Transverse colon (tissue), 4 donors: ENCODE measurements around the gene SLFN13. TPM values are rescaled to one million over a fixed set of nuclear protein-coding genes. Genes with fewer than 3 reads are reported as not detected.
"Not testable (repeated sequence)": the region's sequence is repeated elsewhere in the genome, so short reads cannot be mapped to it uniquely, and the experiment has no call there.

Experiments used
- DNase-seq: peaks from one replicate; pipeline ENCODE4 v3.0.0-alpha.2; 2019
- H3K27ac ChIP-seq, 4 donors: fragments of 200-600 bp; sonication (generic); 2 replicates each; pipeline ENCODE4 v1.5.1; 2016 to 2018; ENCODE audit warnings: inconsistent platforms in 4 of 4
- H3K27me3 ChIP-seq: fragments of 200-600 bp; sonication (generic); 2 replicates; pipeline ENCODE4 v1.5.1; 2017; ENCODE audit warnings: inconsistent platforms
- H3K36me3 ChIP-seq, 4 donors: fragments of 200-600 bp; sonication (generic); 2 replicates each; pipeline ENCODE4 v1.5.1; 2017 to 2019; ENCODE audit warnings: inconsistent platforms in 4 of 4
- H3K4me1 ChIP-seq, 4 donors: fragments of 200-600 bp; sonication (generic); 2 replicates each; pipeline ENCODE4 v1.5.1; 2017 to 2020; ENCODE audit warnings: inconsistent platforms in 4 of 4
- H3K4me3 ChIP-seq, 4 donors: fragments of 200-600 bp; sonication (generic); 1 replicate in 1 of 4; 2 replicates in 3 of 4; pipeline versions ENCODE4 v1.5.1 to v1.6.1; 2017 to 2019; ENCODE audit warnings: inconsistent platforms in 4 of 4
- H3K9me3 ChIP-seq, 2 donors: fragments of 200-600 bp; sonication (generic); 2 replicates each; pipeline ENCODE4 v1.5.1; 2017 to 2019; ENCODE audit warnings: inconsistent platforms in 2 of 2
- EP300 ChIP-seq: sonication (generic); formaldehyde crosslinking; IDR thresholded peaks from one replicate; pipeline ENCODE4 v1.6.1; 2017; ENCODE audit warnings: antibody characterized with exemption, low read depth
- POLR2A ChIP-seq: fragments of 450-650 bp; IDR thresholded peaks from one replicate; pipeline ENCODE4 v1.6.1; 2016; ENCODE audit warnings: antibody characterized with exemption, mild to moderate bottlenecking, moderate library complexity
- POLR2AphosphoS5 ChIP-seq, 3 donors: sonication (generic); formaldehyde crosslinking; IDR thresholded peaks; one replicate each; pipeline ENCODE4 v1.6.1; 2016; ENCODE audit warnings: antibody characterized with exemption in 3 of 3
- WGBS, 2 donors: methylation state at CpG; one replicate each; pipeline ENCODE4 v1.1.5; 2018; ENCODE audit warnings: low coverage in 1 of 2; 5-methylcytosine and 5-hydroxymethylcytosine counted together
- in situ Hi-C, 4 donors: fragments of 200-750 bp; cut with MboI; loops; one replicate each; pipeline versions ENCODE4 v1.15.0 to v1.15.1; 2017; ENCODE audit warnings: low sequenced_read_pairs in 3 of 4, low pct_ligation_motif_present in 1 of 4, low pct_unique_long_range_greater_than_20kb in 1 of 4
- intact Hi-C: fragments of 100-400 bp; cut with DNase I; formaldehyde crosslinking; loops from one replicate; pipeline ENCODE4 v1.15.1; 2023; ENCODE audit warnings: low total_unique reads
- total RNA-seq, 4 donors: library from RNA; depleted of rRNA; stranded (reverse); fragments of >200 nt; gene quantifications; one replicate each; pipeline ENCODE4 v1.1.0, GENCODE V29; 2016
- TF ChIP-seq, protein P1 (sequence below), 5 experiments: fragments of 200-600 bp in 3 of 5; fragments of 450-650 bp in 2 of 5; sonication (generic) in 3 of 5; IDR thresholded peaks; 1 replicate in 2 of 5; 2 replicates in 3 of 5; pipeline ENCODE4 v1.5.1; 2016 to 2017; ENCODE audit warnings: antibody characterized with exemption in 5 of 5, inconsistent platforms in 3 of 5, mild to moderate bottlenecking in 2 of 5, moderate library complexity in 1 of 5

Gene SLFN13
- total RNA-seq, 4 donors from 2014 or later, result 2.8 to 28.8 (median 8.5) TPM

DNA sequence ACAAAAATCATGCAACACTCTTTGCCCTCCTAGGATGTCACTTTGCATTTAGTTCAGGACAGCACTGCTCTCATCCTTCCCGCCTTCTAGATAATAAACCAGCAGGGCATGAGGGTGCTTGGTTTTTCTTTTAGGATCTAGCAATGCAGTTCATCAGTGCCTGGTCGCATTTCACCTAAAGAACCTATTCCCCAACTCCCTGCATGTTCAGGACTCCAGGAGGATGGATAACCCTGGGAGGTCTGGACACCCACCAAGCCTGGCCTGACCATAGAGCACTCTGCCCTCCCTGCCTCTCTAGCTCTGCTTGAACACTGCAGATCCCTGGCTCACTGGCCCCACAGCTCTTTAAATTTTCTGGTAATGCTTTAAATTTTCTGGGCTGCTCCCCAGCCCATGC, 18.9 kb downstream of the SLFN13 start:
- Histone ChIP-seq H3K9me3 (no peaks in the 10 kb centered on the region), H3K36me3 (no peaks in the 10 kb centered on the region), H3K4me1 (peaks cover 0 to 19% (median 11%) of the 10 kb centered on the region in 4 donors), H3K27ac (no peak overlapping the region), H3K27me3 (no peaks in the 10 kb centered on the region), H3K4me3 (no peak overlapping the region)
- intact Hi-C loops, result no loop called here
- TF ChIP-seq EP300, result no peak
- TF ChIP-seq, protein P1, sequence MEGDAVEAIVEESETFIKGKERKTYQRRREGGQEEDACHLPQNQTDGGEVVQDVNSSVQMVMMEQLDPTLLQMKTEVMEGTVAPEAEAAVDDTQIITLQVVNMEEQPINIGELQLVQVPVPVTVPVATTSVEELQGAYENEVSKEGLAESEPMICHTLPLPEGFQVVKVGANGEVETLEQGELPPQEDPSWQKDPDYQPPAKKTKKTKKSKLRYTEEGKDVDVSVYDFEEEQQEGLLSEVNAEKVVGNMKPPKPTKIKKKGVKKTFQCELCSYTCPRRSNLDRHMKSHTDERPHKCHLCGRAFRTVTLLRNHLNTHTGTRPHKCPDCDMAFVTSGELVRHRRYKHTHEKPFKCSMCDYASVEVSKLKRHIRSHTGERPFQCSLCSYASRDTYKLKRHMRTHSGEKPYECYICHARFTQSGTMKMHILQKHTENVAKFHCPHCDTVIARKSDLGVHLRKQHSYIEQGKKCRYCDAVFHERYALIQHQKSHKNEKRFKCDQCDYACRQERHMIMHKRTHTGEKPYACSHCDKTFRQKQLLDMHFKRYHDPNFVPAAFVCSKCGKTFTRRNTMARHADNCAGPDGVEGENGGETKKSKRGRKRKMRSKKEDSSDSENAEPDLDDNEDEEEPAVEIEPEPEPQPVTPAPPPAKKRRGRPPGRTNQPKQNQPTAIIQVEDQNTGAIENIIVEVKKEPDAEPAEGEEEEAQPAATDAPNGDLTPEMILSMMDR (IDR thresholded peaks at IDR 0.05), result no peak
- TF ChIP-seq POLR2A, result no peak
- TF ChIP-seq POLR2AphosphoS5 (IDR thresholded peaks at IDR 0.05), result no peak
- in situ Hi-C loops, result no loop called here
- WGBS, 2 donors, result 91% methylated on average over 2 of the region's 2 CpGs; no CpG with 5 or more reads in 1 of the 2 donors
- no peak for DNase-seq

DNA sequence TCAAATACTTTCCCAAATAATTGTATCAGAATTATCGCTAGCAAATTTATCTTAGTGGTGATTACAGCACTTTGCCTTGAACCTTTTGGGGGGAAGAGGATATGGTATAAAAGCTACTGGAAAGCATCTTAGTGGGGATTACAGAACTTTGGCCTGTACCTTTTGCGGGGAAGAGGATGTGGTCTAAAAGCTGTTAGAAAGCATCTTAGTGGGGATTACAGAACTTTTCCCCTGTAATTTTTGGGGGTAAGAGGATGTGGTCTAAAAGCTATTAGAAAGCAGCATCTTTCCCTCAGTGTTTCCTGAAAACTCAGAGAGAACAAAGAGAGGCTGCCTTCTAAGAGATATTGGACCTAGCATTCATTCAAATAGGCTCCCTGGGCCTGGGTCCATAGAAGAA, 20.3 kb downstream of the SLFN13 start:
- no peak for DNase-seq
- WGBS, 2 donors, result 78 to 93% methylated on average over 2 of the region's 2 CpGs
- Histone ChIP-seq H3K4me3 (no peak overlapping the region), H3K27me3 (no peaks in the 10 kb centered on the region), H3K27ac (no peak overlapping the region), H3K36me3 (no peaks in the 10 kb centered on the region), H3K4me1 (peaks cover 0 to 11% (median 8%) of the 10 kb centered on the region in 4 donors), H3K9me3 (no peaks in the 10 kb centered on the region)
- intact Hi-C loops, result no loop called here
- in situ Hi-C loops, result no loop called here
- TF ChIP-seq POLR2AphosphoS5 (IDR thresholded peaks at IDR 0.05) (no peak), EP300 (no peak), POLR2A (no peak)
- TF ChIP-seq, protein P1 (IDR thresholded peaks at IDR 0.05), result no peak

DNA sequence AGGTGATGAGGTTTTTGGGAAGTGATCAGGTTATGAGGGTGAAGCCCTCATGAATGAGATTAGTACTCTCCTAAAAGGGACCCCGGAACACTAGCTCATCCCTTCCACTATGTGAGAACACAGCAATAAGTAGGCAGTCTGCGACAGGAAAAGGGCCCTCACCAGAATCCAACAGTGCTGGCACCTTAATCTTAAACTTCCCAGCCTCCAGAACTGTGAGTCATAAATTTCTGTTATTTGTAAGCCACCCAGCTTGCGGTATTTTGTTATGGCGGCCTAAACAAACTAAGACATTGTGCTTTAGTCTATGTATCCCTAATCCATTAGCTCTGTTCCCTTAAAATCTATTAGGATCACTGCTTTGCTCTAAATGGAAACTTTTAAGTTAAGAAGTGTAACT, 24.8 kb downstream of the SLFN13 start:
- intact Hi-C loops (no loop called here), in situ Hi-C loops (no loop called here)
- TF ChIP-seq POLR2A (no peak), POLR2AphosphoS5 (IDR thresholded peaks at IDR 0.05) (no peak), EP300 (no peak)
- TF ChIP-seq, protein P1 (IDR thresholded peaks at IDR 0.05), result no peak
- Histone ChIP-seq H3K4me3 (no peak overlapping the region), H3K27ac (no peak overlapping the region), H3K36me3 (no peaks in the 10 kb centered on the region), H3K27me3 (no peaks in the 10 kb centered on the region), H3K4me1 (no peaks in the 10 kb centered on the region), H3K9me3 (no peaks in the 10 kb centered on the region)
- no peak for DNase-seq
- WGBS, 2 donors, result 85 to 90% methylated on average over 4 of the region's 4 CpGs

DNA sequence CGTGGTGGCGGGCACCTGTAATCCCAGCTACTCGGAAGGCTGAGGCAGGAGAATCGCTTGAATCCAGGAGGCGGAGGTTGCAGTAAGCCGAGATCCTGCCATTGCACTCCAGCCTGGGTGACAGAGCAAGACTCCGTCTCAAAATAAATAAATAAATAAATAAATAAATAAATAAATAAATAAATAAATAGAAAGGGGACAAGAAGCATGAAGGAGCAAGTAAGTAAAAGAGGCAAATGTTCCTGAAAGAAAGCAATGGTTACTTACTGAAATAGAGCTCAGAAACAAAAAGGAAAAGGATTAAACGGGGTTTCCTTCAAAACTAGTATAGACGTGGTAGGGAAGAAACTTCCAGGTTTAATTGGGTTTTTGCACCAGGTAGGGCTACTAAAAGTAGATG, 27.5 kb downstream of the SLFN13 start:
- H3K4me1 ChIP-seq, H3K9me3 ChIP-seq, H3K36me3 ChIP-seq, H3K27ac ChIP-seq, in situ Hi-C loops, DNase-seq, H3K27me3 ChIP-seq, intact Hi-C loops, H3K4me3 ChIP-seq: not testable (repeated sequence)
- 95 to 96% methylated on average over 2 to 9 of the region's 9 CpGs for WGBS, 2 donors

DNA sequence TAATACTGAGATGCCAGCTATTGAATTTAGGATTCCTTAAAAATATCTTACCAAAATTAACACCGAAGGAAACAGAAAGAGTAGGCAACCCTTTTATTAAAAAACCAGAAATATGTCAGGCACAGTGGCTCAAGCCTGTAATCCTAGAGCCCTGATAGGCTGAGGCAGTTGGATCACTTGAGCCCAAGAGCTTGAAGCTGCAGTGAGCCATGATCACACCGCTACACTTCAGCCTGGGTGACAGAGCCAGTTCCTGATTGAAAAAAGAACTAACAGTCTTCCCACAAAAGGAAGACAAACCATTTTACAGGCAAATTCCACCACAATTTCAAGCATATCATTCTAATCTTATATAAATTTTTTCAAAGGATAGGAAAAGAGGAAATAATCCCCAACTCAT, 31.9 kb downstream of the SLFN13 start:
- TF ChIP-seq EP300 (no peak), POLR2AphosphoS5 (IDR thresholded peaks at IDR 0.05) (no peak), POLR2A (no peak)
- TF ChIP-seq, protein P1 (IDR thresholded peaks at IDR 0.05), result no peak
- H3K4me1 ChIP-seq, result no peaks in the 10 kb centered on the region
- H3K9me3 ChIP-seq, result peaks cover 0 to 8% of the 10 kb centered on the region in 2 donors
- no peak overlapping the region for H3K27ac ChIP-seq
- H3K4me3 ChIP-seq, result no peak overlapping the region
- WGBS, 2 donors, result 90 to 91% methylated on average over 2 of the region's 2 CpGs
- in situ Hi-C loops, result no loop called here
- H3K27me3 ChIP-seq, result no peaks in the 10 kb centered on the region
- DNase-seq, result no peak
- intact Hi-C loops, result no loop called here
- peaks cover 0 to 9% (median under 1%) of the 10 kb centered on the region in 4 donors for H3K36me3 ChIP-seq

DNA sequence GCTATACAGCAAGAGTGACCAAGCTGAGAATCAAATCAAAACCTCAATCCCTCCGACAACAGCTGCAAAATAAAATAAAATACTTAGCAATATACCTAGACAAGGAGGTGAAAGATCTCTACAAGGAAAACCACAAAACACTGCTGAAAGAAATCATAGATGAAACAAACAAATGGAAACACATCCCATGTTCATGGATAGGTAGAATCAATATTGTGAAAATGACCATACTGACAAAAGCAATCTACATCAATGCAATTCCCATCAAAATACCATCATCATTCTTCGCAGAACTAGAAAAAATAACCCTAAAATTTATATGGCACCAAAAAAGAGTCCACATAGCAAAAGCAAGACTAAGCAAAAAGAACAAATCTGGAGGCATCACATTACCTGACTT, 33.9 kb downstream of the SLFN13 start:
- in situ Hi-C loops, H3K27me3 ChIP-seq, H3K36me3 ChIP-seq, H3K4me3 ChIP-seq, H3K27ac ChIP-seq, H3K4me1 ChIP-seq, DNase-seq, H3K9me3 ChIP-seq, intact Hi-C loops: not testable (repeated sequence)
- WGBS, 2 donors, result 92 to 96% methylated on average over 2 of the region's 2 CpGs
